ENCODE data around the gene TNFRSF19.

TNFRSF19 gene

GRCh38 chr13:23579896-23580683 lies 9.9 kb downstream of the TNFRSF19 start:
- Histone ChIP-seq H3K4me1 (ENCODE audit: insufficient read depth, insufficient read length) (no peaks in the 10 kb centered on the region), H3K36me3 (ENCODE audit: insufficient read depth, insufficient read length, low read length) (no peaks in the 10 kb centered on the region), H3K27me3 (ENCODE audit: insufficient read depth, insufficient read length) (peaks cover 31% of the 10 kb centered on the region), H3K4me3 (ENCODE audit: insufficient read length, low read depth) (peak overlapping the region; percentile 59), H3K9ac (ENCODE audit: insufficient read length, low read depth) (peak overlapping the region; percentile 72), H3K9me3 (ENCODE audit: insufficient read depth, low read length) (no peaks in the 10 kb centered on the region)
- DNase-seq (ENCODE audit: low read depth, low spot score), result no peak
- no peak for TF ChIP-seq YY1 (IDR thresholded peaks at IDR 0.05; ENCODE audit: insufficient read depth, insufficient read length)
- no peak for TF ChIP-seq ZNF274 (IDR thresholded peaks at IDR 0.05; ENCODE audit: low read depth, low read length)
- TF ChIP-seq SUZ12 (IDR thresholded peaks at IDR 0.05; ENCODE audit: extremely low read depth, insufficient read depth, insufficient read length), result no peak

GRCh38 chr13:23580684-23581060 lies 10.5 kb downstream of the TNFRSF19 start:
- Histone ChIP-seq H3K4me3 (ENCODE audit: insufficient read length, low read depth) (no peak overlapping the region), H3K9ac (ENCODE audit: insufficient read length, low read depth) (no peak overlapping the region)
- TF ChIP-seq SUZ12 (IDR thresholded peaks at IDR 0.05; ENCODE audit: extremely low read depth, insufficient read depth, insufficient read length) (no peak), ZNF274 (IDR thresholded peaks at IDR 0.05; ENCODE audit: low read depth, low read length) (no peak), YY1 (IDR thresholded peaks at IDR 0.05; ENCODE audit: insufficient read depth, insufficient read length) (no peak)

GRCh38 chr13:23583491-23583890 lies 13.3 kb downstream of the TNFRSF19 start:
- Histone ChIP-seq H3K27me3 (ENCODE audit: insufficient read depth, insufficient read length) (peaks cover 17% of the 10 kb centered on the region), H3K4me3 (ENCODE audit: insufficient read length, low read depth) (no peak overlapping the region), H3K36me3 (ENCODE audit: insufficient read depth, insufficient read length, low read length) (no peaks in the 10 kb centered on the region), H3K9me3 (ENCODE audit: insufficient read depth, low read length) (no peaks in the 10 kb centered on the region), H3K9ac (ENCODE audit: insufficient read length, low read depth) (no peak overlapping the region), H3K4me1 (ENCODE audit: insufficient read depth, insufficient read length) (no peaks in the 10 kb centered on the region)
- no peak for DNase-seq (ENCODE audit: low read depth, low spot score)
- TF ChIP-seq SUZ12 (IDR thresholded peaks at IDR 0.05; ENCODE audit: extremely low read depth, insufficient read depth, insufficient read length) (no peak), ZNF274 (IDR thresholded peaks at IDR 0.05; ENCODE audit: low read depth, low read length) (no peak), YY1 (IDR thresholded peaks at IDR 0.05; ENCODE audit: insufficient read depth, insufficient read length) (no peak)

More at GRCh38 chr13:23580684-23581060, 10.5 kb downstream of the TNFRSF19 start:
- Histone ChIP-seq H3K4me1 (ENCODE audit: insufficient read depth, insufficient read length) (no peaks in the 10 kb centered on the region), H3K36me3 (ENCODE audit: insufficient read depth, insufficient read length, low read length) (no peaks in the 10 kb centered on the region), H3K9me3 (ENCODE audit: insufficient read depth, low read length) (no peaks in the 10 kb centered on the region), H3K27me3 (ENCODE audit: insufficient read depth, insufficient read length) (peaks cover 31% of the 10 kb centered on the region)
- DNase-seq (ENCODE audit: low read depth, low spot score), result no peak

- Histone ChIP-seq H3K9ac (ENCODE audit: insufficient read length, low read depth) (no peak overlapping the region), H3K4me3 (ENCODE audit: insufficient read length, low read depth) (no peak overlapping the region), H3K27me3 (ENCODE audit: insufficient read depth, insufficient read length) (peaks cover 17% of the 10 kb centered on the region), H3K4me1 (ENCODE audit: insufficient read depth, insufficient read length) (no peaks in the 10 kb centered on the region), H3K36me3 (ENCODE audit: insufficient read depth, insufficient read length, low read length) (no peaks in the 10 kb centered on the region), H3K9me3 (ENCODE audit: insufficient read depth, low read length) (no peaks in the 10 kb centered on the region)
- DNase-seq (ENCODE audit: low read depth, low spot score), result no peak
- TF ChIP-seq ZNF274 (IDR thresholded peaks at IDR 0.05; ENCODE audit: low read depth, low read length), result no peak
Measured at GRCh38 chr13:23584275-23584674, 14.1 kb downstream of the TNFRSF19 start.

- no peaks in the 10 kb centered on the region for H3K9me3 ChIP-seq (ENCODE audit: insufficient read depth, low read length)
- H3K9ac ChIP-seq (ENCODE audit: insufficient read length, low read depth), result no peak overlapping the region
- TF ChIP-seq ZNF274 (IDR thresholded peaks at IDR 0.05; ENCODE audit: low read depth, low read length) (no peak), YY1 (IDR thresholded peaks at IDR 0.05; ENCODE audit: insufficient read depth, insufficient read length) (no peak), SUZ12 (IDR thresholded peaks at IDR 0.05; ENCODE audit: extremely low read depth, insufficient read depth, insufficient read length) (no peak)
- DNase-seq (ENCODE audit: low read depth, low spot score), result no peak
- no peaks in the 10 kb centered on the region for H3K27me3 ChIP-seq (ENCODE audit: insufficient read depth, insufficient read length)
- H3K4me3 ChIP-seq (ENCODE audit: insufficient read length, low read depth), result no peak overlapping the region
- H3K4me1 ChIP-seq (ENCODE audit: insufficient read depth, insufficient read length), result no peaks in the 10 kb centered on the region
- no peaks in the 10 kb centered on the region for H3K36me3 ChIP-seq (ENCODE audit: insufficient read depth, insufficient read length, low read length)
Measured at GRCh38 chr13:23586336-23586735, 16.1 kb downstream of the TNFRSF19 start.

GRCh38 chr13:23588666-23589065 lies 18.5 kb downstream of the TNFRSF19 start:
- DNase-seq (ENCODE audit: low read depth, low spot score), result no peak
- Histone ChIP-seq H3K4me3 (ENCODE audit: insufficient read length, low read depth) (no peak overlapping the region), H3K4me1 (ENCODE audit: insufficient read depth, insufficient read length) (no peaks in the 10 kb centered on the region), H3K9me3 (ENCODE audit: insufficient read depth, low read length) (peaks cover 1% of the 10 kb centered on the region; the same call in 1 of the 2 replicates), H3K27me3 (ENCODE audit: insufficient read depth, insufficient read length) (no peaks in the 10 kb centered on the region), H3K36me3 (ENCODE audit: insufficient read depth, insufficient read length, low read length) (peaks cover 3% of the 10 kb centered on the region), H3K9ac (ENCODE audit: insufficient read length, low read depth) (no peak overlapping the region)
- TF ChIP-seq ZNF274 (IDR thresholded peaks at IDR 0.05; ENCODE audit: low read depth, low read length) (no peak), YY1 (IDR thresholded peaks at IDR 0.05; ENCODE audit: insufficient read depth, insufficient read length) (no peak), SUZ12 (IDR thresholded peaks at IDR 0.05; ENCODE audit: extremely low read depth, insufficient read depth, insufficient read length) (no peak)

- H3K9me3 ChIP-seq (ENCODE audit: insufficient read depth, low read length), result peaks cover 14% of the 10 kb centered on the region; the same call in 1 of the 2 replicates
- H3K9ac ChIP-seq (ENCODE audit: insufficient read length, low read depth), result no peak overlapping the region
- no peak for DNase-seq (ENCODE audit: low read depth, low spot score)
- no peaks in the 10 kb centered on the region for H3K27me3 ChIP-seq (ENCODE audit: insufficient read depth, insufficient read length)
- TF ChIP-seq SUZ12 (IDR thresholded peaks at IDR 0.05; ENCODE audit: extremely low read depth, insufficient read depth, insufficient read length), result no peak
- no peak for TF ChIP-seq ZNF274 (IDR thresholded peaks at IDR 0.05; ENCODE audit: low read depth, low read length)
- no peak for TF ChIP-seq YY1 (IDR thresholded peaks at IDR 0.05; ENCODE audit: insufficient read depth, insufficient read length)
- peaks cover 6% of the 10 kb centered on the region for H3K36me3 ChIP-seq (ENCODE audit: insufficient read depth, insufficient read length, low read length)
- H3K4me3 ChIP-seq (ENCODE audit: insufficient read length, low read depth), result no peak overlapping the region
- H3K4me1 ChIP-seq (ENCODE audit: insufficient read depth, insufficient read length), result no peaks in the 10 kb centered on the region
Measured at GRCh38 chr13:23592596-23592995, 22.4 kb downstream of the TNFRSF19 start.

Data from NT2/D1 (cell line).